ENCODE results near the gene SETBP1. TPM values are rescaled to one million over a fixed set of nuclear protein-coding genes. Genes with fewer than 3 reads are reported as not detected.

SETBP1 gene
- total and polyA plus RNA-seq, 8 donors = 1.4 to 66.5 (median 20.1) TPM

DNA sequence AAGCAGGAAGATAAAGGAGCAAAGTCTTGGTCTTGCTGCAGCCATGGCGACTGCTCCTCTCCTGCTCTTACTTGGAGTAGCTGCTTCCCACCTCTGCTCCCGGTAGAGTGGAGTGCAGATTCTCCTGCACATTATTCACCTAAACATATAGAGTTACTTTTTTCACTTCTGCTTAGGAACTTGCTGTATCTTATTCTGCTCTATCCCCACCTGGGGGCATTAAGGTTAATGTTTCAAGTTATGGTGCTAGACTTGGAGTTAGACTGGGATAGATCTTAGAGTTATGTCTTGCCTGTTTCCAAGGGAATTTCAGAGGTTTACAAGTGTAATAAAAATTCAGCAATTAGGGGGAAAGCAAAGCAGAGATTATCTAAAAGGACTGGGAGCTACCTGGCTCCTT is 144.2 kb downstream of the SETBP1 start:
- no peaks in the 10 kb centered on the region for H3K36me3 ChIP-seq
- WGBS, 5 donors = 63 to 86% (median 71%) methylated on average over 2 of the region's 2 CpGs
- H3K4me1 ChIP-seq = peaks cover 38 to 86% (median 56%) of the 10 kb centered on the region in 4 donors
- no peak overlapping the region for H3K4me3 ChIP-seq
- intact Hi-C loops (cut with DNase I; ENCODE audit: low total_unique reads) = no loop called here
- DNase-seq = no peak
- no peaks in the 10 kb centered on the region for H3K27me3 ChIP-seq
- H3K27ac ChIP-seq = peak overlapping the region in 1 of 5 donors; percentile 14
- TF ChIP-seq POLR2AphosphoS5 (IDR thresholded peaks at IDR 0.05) = no peak
- TF ChIP-seq, protein P1, sequence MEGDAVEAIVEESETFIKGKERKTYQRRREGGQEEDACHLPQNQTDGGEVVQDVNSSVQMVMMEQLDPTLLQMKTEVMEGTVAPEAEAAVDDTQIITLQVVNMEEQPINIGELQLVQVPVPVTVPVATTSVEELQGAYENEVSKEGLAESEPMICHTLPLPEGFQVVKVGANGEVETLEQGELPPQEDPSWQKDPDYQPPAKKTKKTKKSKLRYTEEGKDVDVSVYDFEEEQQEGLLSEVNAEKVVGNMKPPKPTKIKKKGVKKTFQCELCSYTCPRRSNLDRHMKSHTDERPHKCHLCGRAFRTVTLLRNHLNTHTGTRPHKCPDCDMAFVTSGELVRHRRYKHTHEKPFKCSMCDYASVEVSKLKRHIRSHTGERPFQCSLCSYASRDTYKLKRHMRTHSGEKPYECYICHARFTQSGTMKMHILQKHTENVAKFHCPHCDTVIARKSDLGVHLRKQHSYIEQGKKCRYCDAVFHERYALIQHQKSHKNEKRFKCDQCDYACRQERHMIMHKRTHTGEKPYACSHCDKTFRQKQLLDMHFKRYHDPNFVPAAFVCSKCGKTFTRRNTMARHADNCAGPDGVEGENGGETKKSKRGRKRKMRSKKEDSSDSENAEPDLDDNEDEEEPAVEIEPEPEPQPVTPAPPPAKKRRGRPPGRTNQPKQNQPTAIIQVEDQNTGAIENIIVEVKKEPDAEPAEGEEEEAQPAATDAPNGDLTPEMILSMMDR (IDR thresholded peaks at IDR 0.05) = no peak
- no peak for TF ChIP-seq EP300 (IDR thresholded peaks at IDR 0.05)
- no peak for TF ChIP-seq POLR2A (IDR thresholded peaks at IDR 0.05)
- H3K9me3 ChIP-seq = no peaks in the 10 kb centered on the region

DNA sequence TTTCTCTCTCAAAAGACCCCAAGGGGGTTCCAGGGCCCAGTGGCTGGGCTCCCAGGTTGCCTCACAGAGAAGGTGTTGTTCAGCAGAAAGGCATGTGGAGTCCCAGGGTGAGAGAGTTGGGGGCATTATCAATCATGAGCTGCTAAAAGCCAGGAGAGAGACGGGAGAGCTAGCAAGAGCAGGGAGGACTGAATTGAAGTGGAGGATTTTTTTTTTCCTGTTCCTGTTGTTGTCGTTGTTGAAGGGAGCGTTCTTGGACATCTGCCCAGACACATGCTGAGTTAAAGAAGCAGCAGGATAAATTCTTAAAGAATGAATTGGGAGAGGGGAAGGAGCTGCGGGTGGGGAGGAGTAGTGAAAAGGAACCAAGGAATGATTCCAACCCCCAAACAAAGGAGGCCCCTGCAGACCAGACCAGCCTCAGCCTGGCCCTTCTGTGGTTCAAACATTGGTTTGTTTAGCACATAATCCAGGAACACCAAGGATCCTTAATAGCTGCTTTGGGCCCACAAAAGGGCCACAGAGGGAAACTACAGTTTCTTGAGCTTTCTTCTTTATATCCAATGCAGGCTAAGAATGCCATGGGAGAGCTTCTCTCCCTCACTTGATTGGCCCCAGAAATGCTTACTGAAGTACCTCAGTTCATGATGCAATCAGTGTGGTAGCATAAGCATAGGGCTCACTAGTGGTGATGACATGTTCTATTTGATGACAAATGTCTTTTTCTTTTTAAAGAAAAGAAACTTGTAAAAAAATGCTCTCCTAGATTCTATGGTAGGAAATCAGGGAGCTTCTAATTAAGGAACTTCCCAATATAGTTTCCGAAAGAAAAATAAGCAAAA is 146.0 kb downstream of the SETBP1 start:
- Histone ChIP-seq H3K27me3 (no peaks in the 10 kb centered on the region), H3K4me1 (peaks cover 39 to 80% (median 48%) of the 10 kb centered on the region in 4 donors), H3K9me3 (no peaks in the 10 kb centered on the region), H3K27ac (peak overlapping the region; percentile 47 to 86 (median 73)), H3K4me3 (no peak overlapping the region), H3K36me3 (no peaks in the 10 kb centered on the region)
- DNase-seq = peak; percentile 84 to 94
- WGBS, 5 donors = 21 to 30% (median 24%) methylated on average over 5 of the region's 5 CpGs
- no peak for TF ChIP-seq POLR2A (IDR thresholded peaks at IDR 0.05)
- peak in 2 of 3 donors; percentile 16 to 45 for TF ChIP-seq POLR2AphosphoS5 (IDR thresholded peaks at IDR 0.05)
- TF ChIP-seq, protein P1 (IDR thresholded peaks at IDR 0.05) = no peak
- intact Hi-C loops (cut with DNase I; ENCODE audit: low total_unique reads) = no loop called here

- no peak for TF ChIP-seq POLR2A (IDR thresholded peaks at IDR 0.05)
- TF ChIP-seq EP300 (IDR thresholded peaks at IDR 0.05) = no peak
- TF ChIP-seq, protein P1 (IDR thresholded peaks at IDR 0.05) = no peak
- TF ChIP-seq POLR2AphosphoS5 (IDR thresholded peaks at IDR 0.05) = no peak
- Histone ChIP-seq H3K36me3 (no peaks in the 10 kb centered on the region), H3K4me3 (no peak overlapping the region), H3K27me3 (no peaks in the 10 kb centered on the region), H3K27ac (peak overlapping the region in 2 of 5 donors; percentile 73 to 86), H3K4me1 (peaks cover 27 to 66% (median 35%) of the 10 kb centered on the region in 4 donors), H3K9me3 (no peaks in the 10 kb centered on the region)
- intact Hi-C loops (cut with DNase I; ENCODE audit: low total_unique reads) = no loop called here
- peak in 1 of 2 donors; percentile 32 for DNase-seq
- WGBS, 5 donors = 84 to 96% (median 90%) methylated on average over 3 of the region's 3 CpGs
These were observed 147.4 kb downstream of the SETBP1 start for GRCh38 chr18:44828080-44828479.

GRCh38 chr18:44830581-44830980 is 149.9 kb downstream of the SETBP1 start:
- H3K4me3 ChIP-seq = no peak overlapping the region
- H3K36me3 ChIP-seq = no peaks in the 10 kb centered on the region
- intact Hi-C loops (cut with DNase I; ENCODE audit: low total_unique reads) = no loop called here
- H3K27ac ChIP-seq = peak overlapping the region in 2 of 5 donors; percentile 29 to 63
- WGBS, 5 donors = 38 to 61% (median 52%) methylated on average over 1 of the region's 1 CpG
- no peaks in the 10 kb centered on the region for H3K9me3 ChIP-seq
- peak in 1 of 2 donors; percentile 48 for DNase-seq
- H3K4me1 ChIP-seq = peaks cover 14 to 53% (median 31%) of the 10 kb centered on the region in 4 donors
- no peak for TF ChIP-seq POLR2AphosphoS5 (IDR thresholded peaks at IDR 0.05)
- TF ChIP-seq, protein P1 (IDR thresholded peaks at IDR 0.05) = no peak
- no peak for TF ChIP-seq EP300 (IDR thresholded peaks at IDR 0.05)
- no peak for TF ChIP-seq POLR2A (IDR thresholded peaks at IDR 0.05)
- H3K27me3 ChIP-seq = no peaks in the 10 kb centered on the region

All from stomach (tissue), 9 donors.